GM21825 (cell line): ENCODE data around the gene KLHL13.
"Not testable (repeated sequence)": the region's sequence is repeated elsewhere in the genome, so short reads cannot be mapped to it uniquely, and the experiment has no call there.

ENCODE experiments used
- ATAC-seq: cut with Tn5 transposase; IDR thresholded peaks from one replicate; pipeline ENCODE4 v1.9.1; 2021; ENCODE audit warnings: mild to moderate bottlenecking, moderate library complexity; ENCODE audit not compliant: unreplicated experiment

The KLHL13 gene, protein sequence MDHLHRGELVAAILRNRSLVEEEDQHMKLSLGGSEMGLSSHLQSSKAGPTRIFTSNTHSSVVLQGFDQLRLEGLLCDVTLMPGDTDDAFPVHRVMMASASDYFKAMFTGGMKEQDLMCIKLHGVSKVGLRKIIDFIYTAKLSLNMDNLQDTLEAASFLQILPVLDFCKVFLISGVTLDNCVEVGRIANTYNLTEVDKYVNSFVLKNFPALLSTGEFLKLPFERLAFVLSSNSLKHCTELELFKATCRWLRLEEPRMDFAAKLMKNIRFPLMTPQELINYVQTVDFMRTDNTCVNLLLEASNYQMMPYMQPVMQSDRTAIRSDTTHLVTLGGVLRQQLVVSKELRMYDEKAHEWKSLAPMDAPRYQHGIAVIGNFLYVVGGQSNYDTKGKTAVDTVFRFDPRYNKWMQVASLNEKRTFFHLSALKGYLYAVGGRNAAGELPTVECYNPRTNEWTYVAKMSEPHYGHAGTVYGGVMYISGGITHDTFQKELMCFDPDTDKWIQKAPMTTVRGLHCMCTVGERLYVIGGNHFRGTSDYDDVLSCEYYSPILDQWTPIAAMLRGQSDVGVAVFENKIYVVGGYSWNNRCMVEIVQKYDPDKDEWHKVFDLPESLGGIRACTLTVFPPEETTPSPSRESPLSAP

GRCh38 chrX:118116713-118117550 lies at the start of gene KLHL13:
TSS of gene KLHL13 (minus strand) at chrX:118116810. CDS start at chrX:118028473, 88,337 bp downstream.
- no peak for ATAC-seq

DNA sequence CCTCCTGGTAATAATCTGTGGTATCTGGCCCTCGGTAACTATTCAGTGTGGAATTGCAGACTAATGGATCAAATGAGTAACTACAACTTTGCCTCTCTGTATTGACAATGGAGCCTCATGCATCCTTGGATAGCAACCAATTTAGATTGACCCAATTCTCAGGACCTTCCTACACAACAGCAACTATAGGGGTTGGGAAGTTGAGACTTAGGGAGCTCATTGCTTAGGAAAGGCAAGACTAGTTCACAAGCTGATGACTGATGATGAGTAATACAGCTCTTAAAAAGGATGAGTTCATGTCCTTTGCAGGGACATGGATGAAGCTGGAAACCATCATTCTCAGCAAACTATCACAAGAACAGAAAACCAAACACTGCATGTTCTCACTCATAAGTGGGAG lies 47.5 kb upstream of the KLHL13 start:
- ATAC-seq, result no peak

- ATAC-seq, result no peak
Measured at GRCh38 chrX:118156953-118157608, 40.5 kb upstream of the KLHL13 start.

DNA sequence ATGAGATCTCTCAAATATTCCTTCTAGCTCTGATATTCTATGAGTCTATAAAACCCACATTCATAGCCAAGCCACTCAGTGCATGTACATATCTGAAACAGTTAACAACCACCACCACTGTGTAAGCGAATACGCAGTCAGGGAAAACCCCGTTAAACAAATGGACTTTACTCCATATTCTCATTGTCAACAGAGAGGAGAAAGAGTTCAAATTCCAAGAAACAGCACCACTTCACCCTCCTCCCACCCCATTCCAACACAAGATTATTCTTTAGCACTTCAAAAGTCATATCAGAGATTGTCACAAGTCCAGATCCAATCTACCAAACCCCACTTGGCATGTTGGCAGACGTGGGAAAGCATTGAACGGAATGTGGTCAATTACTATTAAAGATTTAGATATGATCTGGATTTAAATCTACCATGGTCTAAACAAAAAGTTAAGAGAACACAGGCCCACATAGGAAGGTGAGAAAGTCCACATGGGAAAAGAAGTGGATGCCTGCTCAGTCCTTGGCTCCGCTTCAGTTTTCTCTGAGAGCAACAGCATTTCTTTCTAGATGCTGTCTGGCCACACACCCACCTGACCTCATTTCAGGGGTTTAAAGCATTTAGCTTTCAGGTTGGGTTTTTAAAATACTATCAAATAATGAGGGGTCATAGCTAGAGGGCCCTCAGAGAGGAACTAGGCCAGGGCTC lies 39.8 kb upstream of the KLHL13 start:
- no peak for ATAC-seq

DNA sequence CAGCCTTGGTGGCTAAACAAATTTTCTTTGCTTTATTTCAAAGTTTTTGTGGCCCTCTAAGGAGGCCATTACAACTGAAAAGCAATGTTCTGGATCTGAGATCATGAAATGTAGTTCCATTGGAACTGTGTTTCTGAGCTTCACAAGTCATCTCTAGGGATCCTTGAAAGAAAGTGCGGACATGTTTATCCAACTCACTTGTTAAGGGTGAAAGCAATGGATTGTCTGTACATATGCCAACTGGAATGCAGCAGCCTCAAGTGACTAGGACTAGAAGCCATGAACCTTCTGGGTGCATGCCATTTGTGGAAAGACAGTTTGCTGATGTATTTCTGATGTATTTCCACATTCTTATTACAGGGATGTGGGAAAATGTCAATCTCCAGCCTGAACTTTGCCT lies 36.7 kb upstream of the KLHL13 start:
- ATAC-seq, result no peak

DNA sequence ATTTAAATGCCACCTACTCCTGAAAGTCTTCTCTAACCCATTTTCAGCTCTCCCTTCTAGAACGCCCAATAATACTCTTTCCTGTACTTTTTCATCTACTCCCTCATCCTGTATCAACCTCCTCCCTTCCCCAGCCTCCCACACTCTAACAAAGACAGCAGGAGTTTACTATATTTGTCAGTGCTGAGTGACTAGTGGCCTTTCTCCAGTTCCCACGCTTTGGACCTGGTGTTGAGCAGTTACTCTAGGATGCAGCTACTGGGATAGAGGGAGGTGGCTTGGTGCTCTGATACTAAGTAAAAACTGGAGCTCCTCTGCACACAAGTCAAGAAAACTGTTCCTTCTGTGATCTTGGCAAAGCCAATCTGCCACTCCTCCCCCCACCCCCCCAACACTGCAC lies 36.1 kb upstream of the KLHL13 start:
- no peak for ATAC-seq

GRCh38 chrX:118148737-118149136 lies 32.1 kb upstream of the KLHL13 start:
- ATAC-seq, result no peak

- ATAC-seq, result not testable (repeated sequence)
Measured at GRCh38 chrX:118147771-118148170, 31.2 kb upstream of the KLHL13 start.

DNA sequence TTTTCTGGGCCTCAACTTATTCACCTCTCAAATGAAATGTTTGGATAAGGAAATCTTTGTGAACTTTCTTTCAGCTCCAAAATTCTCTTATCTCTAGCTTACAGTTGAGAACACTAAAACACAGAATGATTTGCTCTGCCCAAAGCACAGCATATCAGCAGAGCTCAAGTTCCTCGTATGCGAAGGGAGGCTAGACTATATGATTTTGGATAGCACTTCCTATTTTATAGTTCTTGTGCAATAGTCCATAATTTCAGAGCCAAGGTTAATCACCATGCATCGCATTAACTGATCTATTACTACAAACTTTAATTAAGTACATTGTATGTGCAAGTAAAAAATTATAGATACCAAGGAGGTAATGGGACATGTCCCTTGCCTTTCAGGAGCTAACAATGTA lies 27.0 kb upstream of the KLHL13 start:
- ATAC-seq, result no peak

- ATAC-seq, result no peak
Measured at GRCh38 chrX:118131336-118131735, 14.7 kb upstream of the KLHL13 start.

GRCh38 chrX:118129681-118130080 lies 13.1 kb upstream of the KLHL13 start:
- no peak for ATAC-seq

GRCh38 chrX:118128724-118129123 lies 12.1 kb upstream of the KLHL13 start:
- ATAC-seq, result no peak

DNA sequence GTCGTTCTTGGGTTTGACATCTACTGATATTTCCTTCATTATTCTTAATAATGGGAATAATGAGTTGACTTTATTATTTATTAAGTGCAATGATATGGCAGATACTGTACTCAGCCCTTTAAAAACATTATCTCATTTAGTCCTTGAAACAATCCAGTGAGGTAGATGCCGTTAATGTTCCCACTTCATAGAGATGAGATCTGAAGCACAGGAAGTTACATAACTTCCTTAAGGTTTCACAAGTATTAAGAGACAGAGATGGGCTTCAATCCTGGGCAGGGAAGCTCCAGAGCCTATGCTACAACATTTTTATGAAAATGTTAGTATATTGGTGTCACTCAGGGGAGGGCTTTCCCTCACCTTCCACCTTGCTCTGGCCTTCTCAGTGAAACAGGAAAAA lies 9.7 kb upstream of the KLHL13 start:
- no peak for ATAC-seq

DNA sequence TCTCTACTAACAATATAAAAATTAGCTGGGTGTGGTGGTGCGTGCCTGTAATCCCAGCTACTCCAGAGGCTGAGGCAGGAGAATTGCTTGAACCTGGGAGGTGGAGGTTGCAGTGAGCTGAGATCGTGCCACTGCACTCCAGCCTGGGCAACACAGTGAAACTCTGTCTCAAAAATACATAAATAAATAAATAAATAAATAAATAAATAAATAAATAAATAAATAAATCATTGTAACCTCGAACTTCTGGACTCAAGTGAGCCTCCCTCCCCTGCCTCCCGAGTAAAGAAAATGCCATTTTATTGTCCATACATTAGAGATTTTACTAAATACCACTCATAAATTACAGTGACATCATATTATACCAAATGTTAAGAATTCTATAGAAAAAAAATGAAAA lies 7.6 kb upstream of the KLHL13 start:
- ATAC-seq, result not testable (repeated sequence)

- no peak for ATAC-seq
Measured at GRCh38 chrX:118117741-118118140, 1.1 kb upstream of the KLHL13 start.

- no peak for ATAC-seq
Measured at GRCh38 chrX:118115953-118116712, 477 bp downstream of the KLHL13 start.

DNA sequence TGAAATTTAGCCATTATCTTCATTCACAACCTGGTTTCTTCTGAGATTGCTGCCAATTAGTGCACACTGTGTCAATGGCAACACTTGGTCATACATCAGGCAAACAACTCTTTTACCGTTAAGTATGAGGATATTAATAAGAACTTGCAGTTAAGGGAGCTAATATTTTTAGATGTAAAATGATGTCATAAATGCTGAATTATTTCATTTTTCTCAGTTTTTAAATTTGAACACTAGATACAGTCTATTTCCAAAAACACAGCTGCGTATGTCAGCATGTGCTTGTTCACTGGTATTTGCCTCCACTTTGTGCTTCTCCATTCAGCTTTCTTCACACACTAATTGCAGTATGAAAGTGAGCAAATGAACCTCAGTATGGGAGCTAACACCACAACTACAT lies 1.6 kb downstream of the KLHL13 start:
- no peak for ATAC-seq

- ATAC-seq, result no peak
Measured at GRCh38 chrX:118109065-118109464, 7.5 kb downstream of the KLHL13 start.

GRCh38 chrX:118108304-118108703 lies 8.3 kb downstream of the KLHL13 start:
- ATAC-seq, result no peak

GRCh38 chrX:118100091-118100490 lies 16.5 kb downstream of the KLHL13 start:
- ATAC-seq, result no peak
